Upper lobe of right lung (tissue), 1 donor: Measurements from ENCODE around the gene GNMT. TPM values are rescaled to one million over a fixed set of nuclear protein-coding genes. Genes with fewer than 3 reads are reported as not detected.

Experiments
- ATAC-seq: fragments of 200-7000 bp; cut with Tn5 transposase; one replicate; pipeline ENCODE4 v1.9.1; 2020; ENCODE audit warnings: mild to moderate bottlenecking, moderate library complexity
- DNase-seq: peaks from one replicate; pipeline ENCODE4 v3.0.0-alpha.2; 2020
- H3K27ac ChIP-seq: fragments of 200-600 bp; one replicate; pipeline ENCODE4 v1.8.0; 2022
- H3K27me3 ChIP-seq: fragments of 200-600 bp; one replicate; pipeline ENCODE4 v1.8.0; 2022; ENCODE audit warnings: mild to moderate bottlenecking
- H3K36me3 ChIP-seq: fragments of 200-600 bp; one replicate; pipeline ENCODE4 v1.8.0; 2022
- H3K4me1 ChIP-seq: fragments of 200-600 bp; one replicate; pipeline ENCODE4 v1.8.0; 2022
- H3K4me3 ChIP-seq: fragments of 200-600 bp; one replicate; pipeline ENCODE4 v1.8.0; 2022; ENCODE audit warnings: mild to moderate bottlenecking
- H3K9me3 ChIP-seq: fragments of 200-600 bp; one replicate; pipeline ENCODE4 v1.8.0; 2022
- CTCF ChIP-seq: fragments of 200-600 bp; IDR thresholded peaks from one replicate; pipeline ENCODE4 v1.8.0; 2022; ENCODE audit warnings: antibody characterized with exemption
- intact Hi-C: fragments of 100-400 bp; cut with DNase I; formaldehyde crosslinking; loops from one replicate; pipeline ENCODE4 v1.11.0; 2022
- total RNA-seq: library from RNA; stranded (reverse); fragmentation: NEBNext Ultra II Directional; extraction: Animal tissue kit (Norgen Biotek cat#: 25700); gene quantifications from one replicate; pipeline ENCODE4 v1.2.1, GENCODE V29; 2021
- donor health status: DM: no; HTN: yes; CAD: no; lungs with severe emphysema.

Gene GNMT
- total RNA-seq, 1 donor from 2014 or later: 1.4 TPM

GRCh38 chr6:42967228-42967627 is 6.7 kb downstream of the GNMT start:
- ATAC-seq: no peak
- no peaks in the 10 kb centered on the region for H3K9me3 ChIP-seq
- no peak for TF ChIP-seq CTCF
- H3K27me3 ChIP-seq: no peaks in the 10 kb centered on the region
- intact Hi-C loops: no loop called here
- H3K36me3 ChIP-seq: peaks cover 50% of the 10 kb centered on the region
- H3K27ac ChIP-seq: no peak overlapping the region
- H3K4me3 ChIP-seq: no peak overlapping the region
- no peak for DNase-seq
- no peaks in the 10 kb centered on the region for H3K4me1 ChIP-seq

GRCh38 chr6:42968126-42968701 is 7.7 kb downstream of the GNMT start:
- H3K4me1 ChIP-seq: no peaks in the 10 kb centered on the region
- peaks cover 45% of the 10 kb centered on the region for H3K36me3 ChIP-seq
- no peak overlapping the region for H3K27ac ChIP-seq
- intact Hi-C loops: no loop called here
- ATAC-seq: no peak
- no peaks in the 10 kb centered on the region for H3K9me3 ChIP-seq
- no peak for TF ChIP-seq CTCF
- no peak overlapping the region for H3K4me3 ChIP-seq
- no peaks in the 10 kb centered on the region for H3K27me3 ChIP-seq
- no peak for DNase-seq

GRCh38 chr6:42968783-42969182 is 8.2 kb downstream of the GNMT start:
- no peaks in the 10 kb centered on the region for H3K27me3 ChIP-seq
- no peak for DNase-seq
- no peak overlapping the region for H3K4me3 ChIP-seq
- no peaks in the 10 kb centered on the region for H3K4me1 ChIP-seq
- ATAC-seq: no peak
- H3K36me3 ChIP-seq: peaks cover 42% of the 10 kb centered on the region
- no peaks in the 10 kb centered on the region for H3K9me3 ChIP-seq
- no peak for TF ChIP-seq CTCF
- H3K27ac ChIP-seq: no peak overlapping the region
- intact Hi-C loops: no loop called here

GRCh38 chr6:42969431-42969830 is 8.9 kb downstream of the GNMT start:
- H3K4me3 ChIP-seq: no peak overlapping the region
- DNase-seq: no peak
- no peak for ATAC-seq
- H3K9me3 ChIP-seq: no peaks in the 10 kb centered on the region
- no peak for TF ChIP-seq CTCF
- no peaks in the 10 kb centered on the region for H3K27me3 ChIP-seq
- no peak overlapping the region for H3K27ac ChIP-seq
- H3K4me1 ChIP-seq: no peaks in the 10 kb centered on the region
- intact Hi-C loops: no loop called here
- peaks cover 35% of the 10 kb centered on the region for H3K36me3 ChIP-seq

GRCh38 chr6:42969934-42970333 is 9.4 kb downstream of the GNMT start:
- intact Hi-C loops: no loop called here

More at GRCh38 chr6:42969934-42970333, 9.4 kb downstream of the GNMT start:
- ATAC-seq (no peak), DNase-seq (no peak)
- no peak overlapping the region for H3K27ac ChIP-seq
- no peak for TF ChIP-seq CTCF
- no peaks in the 10 kb centered on the region for H3K4me1 ChIP-seq
- peaks cover 30% of the 10 kb centered on the region for H3K36me3 ChIP-seq
- H3K27me3 ChIP-seq: no peaks in the 10 kb centered on the region
- H3K4me3 ChIP-seq: no peak overlapping the region
- no peaks in the 10 kb centered on the region for H3K9me3 ChIP-seq
